HG03175 (cell line): ENCODE data around the gene KRT3.

Experiments used
- ATAC-seq: cut with Tn5 transposase; IDR thresholded peaks from one replicate; pipeline ENCODE4 v1.9.1; 2021; ENCODE audit warnings: mild to moderate bottlenecking, moderate library complexity; ENCODE audit not compliant: unreplicated experiment

KRT3 gene

GRCh38 chr12:52741375-52742195 lies 54.3 kb downstream of the KRT3 start:
- ATAC-seq: no peak

DNA sequence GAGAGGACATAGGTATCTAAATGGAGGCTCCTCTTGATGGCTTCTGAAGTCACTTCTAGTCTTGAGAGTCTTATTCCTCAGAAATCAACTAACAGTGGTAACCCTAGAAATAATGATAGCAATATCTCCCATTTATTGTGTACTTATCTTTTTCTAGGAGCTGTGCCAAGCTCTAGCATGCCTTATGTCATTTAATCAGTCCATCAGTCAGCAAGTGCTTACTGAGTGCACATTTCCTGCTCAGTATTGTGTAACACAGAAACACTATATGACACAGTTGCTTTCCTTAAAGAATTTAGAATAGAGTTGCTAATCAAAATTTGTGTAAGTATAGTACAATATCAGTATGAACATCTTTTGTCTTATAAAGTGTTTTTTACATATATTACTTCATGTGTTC lies 55.3 kb downstream of the KRT3 start:
- ATAC-seq: no peak

DNA sequence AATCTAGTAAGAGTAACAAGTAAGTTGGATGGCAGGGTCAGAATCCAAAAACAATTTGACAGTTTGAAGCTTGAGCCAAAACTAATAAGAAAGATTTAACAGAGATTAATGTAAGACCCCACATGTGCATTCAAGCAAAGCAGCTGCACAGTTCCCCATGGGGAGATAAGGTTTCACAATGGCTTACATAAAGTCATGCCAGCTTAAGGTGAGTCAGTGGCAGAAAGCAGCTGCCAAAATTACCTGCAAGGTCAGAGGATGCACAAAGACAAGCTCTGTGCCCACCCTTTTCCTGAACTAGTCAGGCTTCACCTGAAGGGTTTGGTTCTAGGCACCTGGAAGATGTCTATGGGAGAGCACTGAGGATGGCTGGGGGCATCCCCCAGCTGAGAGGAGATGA lies 56.0 kb downstream of the KRT3 start:
- ATAC-seq: no peak
